Thyroid gland (tissue), 4 donors: Measurements from ENCODE around the gene S100A16.

Experiments
- CTCF ChIP-seq, 6 experiments: fragments of 200-600 bp in 3 of 6; fragments of 450-650 bp in 3 of 6; sonication (generic) in 3 of 6; IDR thresholded peaks; one replicate each; pipeline ENCODE4 v1.5.1; 2016 to 2019; ENCODE audit warnings: antibody characterized with exemption in 6 of 6, mild to moderate bottlenecking in 2 of 6, inconsistent platforms in 1 of 6, moderate library complexity in 1 of 6
- POLR2A ChIP-seq, 2 donors: fragments of 450-650 bp; IDR thresholded peaks; one replicate each; pipeline ENCODE4 v1.6.1; 2017; ENCODE audit warnings: antibody characterized with exemption in 2 of 2, mild to moderate bottlenecking in 2 of 2, moderate library complexity in 1 of 2

GRCh38 chr1:153626477-153626903 lies 13.6 kb upstream of the S100A16 start:
- no peak for TF ChIP-seq CTCF (IDR thresholded peaks at IDR 0.05)
- no peak for TF ChIP-seq POLR2A (IDR thresholded peaks at IDR 0.05)
